NOMO-1 (cell line): ENCODE results near the gene MACF1.
A peak's percentile ranks its signal among the peaks of the same experiment; 100 is the strongest.

Experiments used
- DNase-seq, 2 experiments: peaks; one replicate each; lab custom pipeline; 2025; ENCODE audit not compliant: unreplicated experiment in 2 of 2; lab: John Stamatoyannopoulos, UW

Gene MACF1

GRCh38 chr1:39213511-39214002, 9.1 kb downstream of the MACF1 start:
- DNase-seq = no peak

GRCh38 chr1:39214021-39214713, 9.7 kb downstream of the MACF1 start:
- DNase-seq = no peak

GRCh38 chr1:39214714-39214997, 10.2 kb downstream of the MACF1 start:
- no peak for DNase-seq

GRCh38 chr1:39214998-39215873, 10.7 kb downstream of the MACF1 start:
- peak; percentile 84 for DNase-seq

- DNase-seq = peak in 1 of 2 experiments; percentile 53
Measured at GRCh38 chr1:39216771-39217170, 12.3 kb downstream of the MACF1 start.

GRCh38 chr1:39220891-39221870, 16.7 kb downstream of the MACF1 start:
- DNase-seq = no peak

GRCh38 chr1:39224295-39224829, 19.9 kb downstream of the MACF1 start:
- DNase-seq = no peak

GRCh38 chr1:39226836-39227235, 22.3 kb downstream of the MACF1 start:
- DNase-seq = no peak

GRCh38 chr1:39228252-39228651, 23.8 kb downstream of the MACF1 start:
- DNase-seq = no peak

- DNase-seq = no peak
Measured at GRCh38 chr1:39229504-39229903, 25.0 kb downstream of the MACF1 start.

- DNase-seq = peak; percentile 81 to 83
Measured at GRCh38 chr1:39230261-39231190, 26.0 kb downstream of the MACF1 start.

- DNase-seq = no peak
Measured at GRCh38 chr1:39236971-39237370, 32.5 kb downstream of the MACF1 start.

- no peak for DNase-seq
Measured at GRCh38 chr1:39238476-39238875, 34.0 kb downstream of the MACF1 start.

- no peak for DNase-seq
Measured at GRCh38 chr1:39239968-39240367, 35.5 kb downstream of the MACF1 start.

GRCh38 chr1:39243302-39243701, 38.8 kb downstream of the MACF1 start:
- no peak for DNase-seq

GRCh38 chr1:39250460-39251240, 46.2 kb downstream of the MACF1 start:
- no peak for DNase-seq

- no peak for DNase-seq
Measured at GRCh38 chr1:39255222-39255621, 50.7 kb downstream of the MACF1 start.

- DNase-seq = peak; percentile 1 to 10
Measured at GRCh38 chr1:39258146-39258924, 53.8 kb downstream of the MACF1 start.
